GM23338 (cell line): ENCODE data around the gene PDSS2. TPM values are rescaled to one million over a fixed set of nuclear protein-coding genes. Genes with fewer than 3 reads are reported as not detected.

Experiments used
- ATAC-seq: fragments of 200-7000 bp; cut with Tn5 transposase; 3 replicates; pipeline ENCODE4 v1.9.1; 2020
- DNase-seq: peaks from one replicate; pipeline ENCODE4 v3.0.0-alpha.2; 2015; ENCODE audit warnings: low spot score
- H2AFZ ChIP-seq: fragments of 200-600 bp; sonication (generic); 2 replicates; pipeline ENCODE4 v1.8.0; 2016; ENCODE audit warnings: antibody characterized with exemption, mild to moderate bottlenecking, moderate library complexity
- H3F3A ChIP-seq: fragments of 200-600 bp; sonication (generic); replicated peaks from 2 replicates; pipeline ENCODE4 v1.8.0; 2017; ENCODE audit warnings: antibody characterized with exemption, mixed run types, low read depth
- H3K27ac ChIP-seq: fragments of 200-600 bp; sonication (generic); 2 replicates; pipeline ENCODE4 v1.6.1; 2016; ENCODE audit warnings: low read depth
- H3K27me3 ChIP-seq: fragments of 200-600 bp; sonication (generic); 2 replicates; pipeline ENCODE4 v1.8.0; 2016; ENCODE audit warnings: mild to moderate bottlenecking, mixed run types, moderate library complexity; ENCODE audit not compliant: insufficient read depth
- H3K36me3 ChIP-seq: fragments of 200-600 bp; sonication (generic); 2 replicates; pipeline ENCODE4 v1.8.0; 2016; ENCODE audit warnings: mild to moderate bottlenecking; ENCODE audit not compliant: insufficient read depth
- H3K4me1 ChIP-seq: fragments of 200-600 bp; sonication (generic); 2 replicates; pipeline ENCODE4 v1.8.0; 2016; ENCODE audit warnings: mild to moderate bottlenecking, moderate library complexity; ENCODE audit not compliant: insufficient read depth
- H3K4me2 ChIP-seq: fragments of 200-600 bp; sonication (generic); 2 replicates; pipeline ENCODE4 v1.7.1; 2017; ENCODE audit warnings: mixed run types
- H3K4me3 ChIP-seq: fragments of 200-600 bp; sonication (generic); 2 replicates; pipeline ENCODE4 v1.6.1; 2016; ENCODE audit warnings: mixed run types
- H3K79me2 ChIP-seq: fragments of 200-600 bp; sonication (generic); replicated peaks from 2 replicates; pipeline ENCODE4 v1.8.0; 2017; ENCODE audit warnings: mild to moderate bottlenecking; ENCODE audit not compliant: insufficient read depth
- H3K9me2 ChIP-seq: fragments of 200-600 bp; sonication (generic); 2 replicates; pipeline ENCODE4 v1.8.0; 2017; ENCODE audit not compliant: insufficient read depth
- H4K20me1 ChIP-seq: fragments of 200-600 bp; sonication (generic); replicated peaks from 2 replicates; pipeline ENCODE4 v1.8.0; 2017; ENCODE audit warnings: mild to moderate bottlenecking; ENCODE audit not compliant: insufficient read depth
- H3K27ac Mint-ChIP-seq: 2 replicates; pipeline ENCODE4 v1.8.0; 2020; ENCODE audit warnings: inconsistent platforms, mild to moderate bottlenecking, moderate library complexity, mixed read lengths
- H3K27me3 Mint-ChIP-seq: 3 replicates; pipeline ENCODE4 v1.8.0; 2022; ENCODE audit warnings: low read depth, mild to moderate bottlenecking, moderate library complexity, mixed read lengths, inconsistent platforms; ENCODE audit not compliant: insufficient read depth, poor library complexity
- H3K36me3 Mint-ChIP-seq: 3 replicates; pipeline ENCODE4 v1.8.0; 2021; ENCODE audit warnings: low read depth, mild to moderate bottlenecking, inconsistent platforms, moderate library complexity, mixed read lengths
- H3K4me1 Mint-ChIP-seq: 3 replicates; pipeline ENCODE4 v1.8.0; 2020; ENCODE audit warnings: mild to moderate bottlenecking, inconsistent platforms, mixed read lengths
- H3K4me3 Mint-ChIP-seq: 3 replicates; pipeline ENCODE4 v1.8.0; 2021; ENCODE audit warnings: moderate library complexity, mild to moderate bottlenecking, inconsistent platforms, mixed read lengths
- H3K9me3 Mint-ChIP-seq: 3 replicates; pipeline ENCODE4 v1.8.0; 2020; ENCODE audit warnings: moderate library complexity, mild to moderate bottlenecking, inconsistent platforms, mixed read lengths
- CREB1 ChIP-seq: fragments of 250-450 bp; sonication (Bioruptor Pico); IDR thresholded peaks from 2 replicates; pipeline ENCODE4 v1.5.0; 2020; ENCODE audit warnings: low read depth, mild to moderate bottlenecking, moderate library complexity
- EZH2 ChIP-seq: fragments of 200-600 bp; sonication (generic); IDR thresholded peaks from one replicate; pipeline ENCODE4 v1.8.0; 2017; ENCODE audit warnings: antibody characterized with exemption, mild to moderate bottlenecking, low read depth; ENCODE audit not compliant: unreplicated experiment
- NANOG ChIP-seq: IDR thresholded peaks from 2 replicates; pipeline ENCODE4 v1.6.1; 2016; ENCODE audit warnings: antibody characterized with exemption, borderline replicate concordance
- STAT1 ChIP-seq: IDR thresholded peaks from one replicate; pipeline ENCODE4 v1.6.1; 2016; ENCODE audit warnings: antibody characterized with exemption; ENCODE audit not compliant: unreplicated experiment
- ZNF114 ChIP-seq: fragments of 250-450 bp; sonication (Bioruptor Pico); IDR thresholded peaks from 2 replicates; pipeline ENCODE4 v1.5.0; 2020; ENCODE audit warnings: mild to moderate bottlenecking, moderate library complexity
- polyA plus RNA-seq: library from polyadenylated mRNA; unstranded; fragments of >200 nt; fragmentation: Nextera tagmentation; extraction: Ambion mirVana; gene quantifications from 2 replicates; pipeline ENCODE4 v1.2.1, GENCODE V29; 2016
- total RNA-seq: library from RNA; depleted of rRNA; stranded (reverse); fragments of >200 nt; shearing (Covaris generic); gene quantifications from 2 replicates; pipeline ENCODE4 v1.2.3, GENCODE V29; 2014
- TF ChIP-seq, protein P1 (sequence below), 2 experiments: fragments of 200-600 bp in 1 of 2; sonication (generic) in 1 of 2; conservative IDR thresholded peaks; 2 replicates each; pipeline versions ENCODE4 v1.5.1 to v1.6.1; 2016 to 2017; ENCODE audit warnings: antibody characterized with exemption in 2 of 2, low read depth in 2 of 2, mild to moderate bottlenecking in 2 of 2, moderate library complexity in 1 of 2
- TF ChIP-seq, protein P2 (sequence below): IDR thresholded peaks from one replicate; pipeline ENCODE4 v1.6.1; 2018; ENCODE audit warnings: antibody characterized with exemption; ENCODE audit not compliant: unreplicated experiment
- TF ChIP-seq, protein P3 (sequence below): fragments of 250-450 bp; sonication (Bioruptor Pico); IDR thresholded peaks from 2 replicates; pipeline ENCODE4 v1.5.0; 2020; ENCODE audit warnings: mild to moderate bottlenecking, moderate library complexity

The PDSS2 gene
- total and polyA plus RNA-seq, 2 experiments from 2014 or later = 7.3 to 16.7 TPM

DNA sequence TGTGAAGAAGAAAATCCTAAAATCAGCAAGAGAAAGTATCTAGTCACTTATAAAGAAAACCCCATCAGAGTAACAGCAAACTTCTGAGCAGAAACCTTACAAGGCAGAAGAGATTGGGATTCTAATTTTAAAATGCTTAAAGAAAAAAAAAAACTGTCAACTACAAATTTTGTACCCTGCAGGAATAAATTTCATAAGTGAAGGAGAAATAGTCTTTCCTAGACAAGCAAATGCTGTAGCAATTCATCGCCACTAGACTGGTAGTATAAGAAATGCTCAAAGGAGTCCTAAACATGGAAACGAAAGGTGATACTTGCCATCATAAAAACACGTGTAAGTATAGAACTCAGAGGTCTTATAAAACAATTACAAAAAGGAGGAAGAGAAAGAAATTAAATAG, 54.4 kb downstream of the PDSS2 start:
- H4K20me1 ChIP-seq = no peaks in the 10 kb centered on the region
- DNase-seq (no peak), ATAC-seq (no peak)
- peaks cover 17% of the 10 kb centered on the region for H3K4me1 ChIP-seq
- no peaks in the 10 kb centered on the region for H3F3A ChIP-seq
- no peaks in the 10 kb centered on the region for H3K27me3 ChIP-seq
- Mint-ChIP-seq H3K27me3 (peaks cover 2% of the 10 kb centered on the region), H3K27ac (no peak overlapping the region), H3K36me3 (peaks cover 34% of the 10 kb centered on the region), H3K9me3 (peaks cover 26% of the 10 kb centered on the region), H3K4me1 (peaks cover 23% of the 10 kb centered on the region), H3K4me3 (no peak overlapping the region)
- no peak overlapping the region for H2AFZ ChIP-seq
- TF ChIP-seq EZH2 (no peak), NANOG (no peak), CREB1 (no peak), STAT1 (no peak), ZNF114 (CRISPR knock-in tag) (no peak)
- TF ChIP-seq, protein P1, sequence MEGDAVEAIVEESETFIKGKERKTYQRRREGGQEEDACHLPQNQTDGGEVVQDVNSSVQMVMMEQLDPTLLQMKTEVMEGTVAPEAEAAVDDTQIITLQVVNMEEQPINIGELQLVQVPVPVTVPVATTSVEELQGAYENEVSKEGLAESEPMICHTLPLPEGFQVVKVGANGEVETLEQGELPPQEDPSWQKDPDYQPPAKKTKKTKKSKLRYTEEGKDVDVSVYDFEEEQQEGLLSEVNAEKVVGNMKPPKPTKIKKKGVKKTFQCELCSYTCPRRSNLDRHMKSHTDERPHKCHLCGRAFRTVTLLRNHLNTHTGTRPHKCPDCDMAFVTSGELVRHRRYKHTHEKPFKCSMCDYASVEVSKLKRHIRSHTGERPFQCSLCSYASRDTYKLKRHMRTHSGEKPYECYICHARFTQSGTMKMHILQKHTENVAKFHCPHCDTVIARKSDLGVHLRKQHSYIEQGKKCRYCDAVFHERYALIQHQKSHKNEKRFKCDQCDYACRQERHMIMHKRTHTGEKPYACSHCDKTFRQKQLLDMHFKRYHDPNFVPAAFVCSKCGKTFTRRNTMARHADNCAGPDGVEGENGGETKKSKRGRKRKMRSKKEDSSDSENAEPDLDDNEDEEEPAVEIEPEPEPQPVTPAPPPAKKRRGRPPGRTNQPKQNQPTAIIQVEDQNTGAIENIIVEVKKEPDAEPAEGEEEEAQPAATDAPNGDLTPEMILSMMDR (conservative IDR thresholded peaks at IDR 0.05; ENCODE audit: low read depth in 2 of 2) = no peak
- TF ChIP-seq, protein P2, sequence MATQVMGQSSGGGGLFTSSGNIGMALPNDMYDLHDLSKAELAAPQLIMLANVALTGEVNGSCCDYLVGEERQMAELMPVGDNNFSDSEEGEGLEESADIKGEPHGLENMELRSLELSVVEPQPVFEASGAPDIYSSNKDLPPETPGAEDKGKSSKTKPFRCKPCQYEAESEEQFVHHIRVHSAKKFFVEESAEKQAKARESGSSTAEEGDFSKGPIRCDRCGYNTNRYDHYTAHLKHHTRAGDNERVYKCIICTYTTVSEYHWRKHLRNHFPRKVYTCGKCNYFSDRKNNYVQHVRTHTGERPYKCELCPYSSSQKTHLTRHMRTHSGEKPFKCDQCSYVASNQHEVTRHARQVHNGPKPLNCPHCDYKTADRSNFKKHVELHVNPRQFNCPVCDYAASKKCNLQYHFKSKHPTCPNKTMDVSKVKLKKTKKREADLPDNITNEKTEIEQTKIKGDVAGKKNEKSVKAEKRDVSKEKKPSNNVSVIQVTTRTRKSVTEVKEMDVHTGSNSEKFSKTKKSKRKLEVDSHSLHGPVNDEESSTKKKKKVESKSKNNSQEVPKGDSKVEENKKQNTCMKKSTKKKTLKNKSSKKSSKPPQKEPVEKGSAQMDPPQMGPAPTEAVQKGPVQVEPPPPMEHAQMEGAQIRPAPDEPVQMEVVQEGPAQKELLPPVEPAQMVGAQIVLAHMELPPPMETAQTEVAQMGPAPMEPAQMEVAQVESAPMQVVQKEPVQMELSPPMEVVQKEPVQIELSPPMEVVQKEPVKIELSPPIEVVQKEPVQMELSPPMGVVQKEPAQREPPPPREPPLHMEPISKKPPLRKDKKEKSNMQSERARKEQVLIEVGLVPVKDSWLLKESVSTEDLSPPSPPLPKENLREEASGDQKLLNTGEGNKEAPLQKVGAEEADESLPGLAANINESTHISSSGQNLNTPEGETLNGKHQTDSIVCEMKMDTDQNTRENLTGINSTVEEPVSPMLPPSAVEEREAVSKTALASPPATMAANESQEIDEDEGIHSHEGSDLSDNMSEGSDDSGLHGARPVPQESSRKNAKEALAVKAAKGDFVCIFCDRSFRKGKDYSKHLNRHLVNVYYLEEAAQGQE = no peak
- TF ChIP-seq, protein P3, sequence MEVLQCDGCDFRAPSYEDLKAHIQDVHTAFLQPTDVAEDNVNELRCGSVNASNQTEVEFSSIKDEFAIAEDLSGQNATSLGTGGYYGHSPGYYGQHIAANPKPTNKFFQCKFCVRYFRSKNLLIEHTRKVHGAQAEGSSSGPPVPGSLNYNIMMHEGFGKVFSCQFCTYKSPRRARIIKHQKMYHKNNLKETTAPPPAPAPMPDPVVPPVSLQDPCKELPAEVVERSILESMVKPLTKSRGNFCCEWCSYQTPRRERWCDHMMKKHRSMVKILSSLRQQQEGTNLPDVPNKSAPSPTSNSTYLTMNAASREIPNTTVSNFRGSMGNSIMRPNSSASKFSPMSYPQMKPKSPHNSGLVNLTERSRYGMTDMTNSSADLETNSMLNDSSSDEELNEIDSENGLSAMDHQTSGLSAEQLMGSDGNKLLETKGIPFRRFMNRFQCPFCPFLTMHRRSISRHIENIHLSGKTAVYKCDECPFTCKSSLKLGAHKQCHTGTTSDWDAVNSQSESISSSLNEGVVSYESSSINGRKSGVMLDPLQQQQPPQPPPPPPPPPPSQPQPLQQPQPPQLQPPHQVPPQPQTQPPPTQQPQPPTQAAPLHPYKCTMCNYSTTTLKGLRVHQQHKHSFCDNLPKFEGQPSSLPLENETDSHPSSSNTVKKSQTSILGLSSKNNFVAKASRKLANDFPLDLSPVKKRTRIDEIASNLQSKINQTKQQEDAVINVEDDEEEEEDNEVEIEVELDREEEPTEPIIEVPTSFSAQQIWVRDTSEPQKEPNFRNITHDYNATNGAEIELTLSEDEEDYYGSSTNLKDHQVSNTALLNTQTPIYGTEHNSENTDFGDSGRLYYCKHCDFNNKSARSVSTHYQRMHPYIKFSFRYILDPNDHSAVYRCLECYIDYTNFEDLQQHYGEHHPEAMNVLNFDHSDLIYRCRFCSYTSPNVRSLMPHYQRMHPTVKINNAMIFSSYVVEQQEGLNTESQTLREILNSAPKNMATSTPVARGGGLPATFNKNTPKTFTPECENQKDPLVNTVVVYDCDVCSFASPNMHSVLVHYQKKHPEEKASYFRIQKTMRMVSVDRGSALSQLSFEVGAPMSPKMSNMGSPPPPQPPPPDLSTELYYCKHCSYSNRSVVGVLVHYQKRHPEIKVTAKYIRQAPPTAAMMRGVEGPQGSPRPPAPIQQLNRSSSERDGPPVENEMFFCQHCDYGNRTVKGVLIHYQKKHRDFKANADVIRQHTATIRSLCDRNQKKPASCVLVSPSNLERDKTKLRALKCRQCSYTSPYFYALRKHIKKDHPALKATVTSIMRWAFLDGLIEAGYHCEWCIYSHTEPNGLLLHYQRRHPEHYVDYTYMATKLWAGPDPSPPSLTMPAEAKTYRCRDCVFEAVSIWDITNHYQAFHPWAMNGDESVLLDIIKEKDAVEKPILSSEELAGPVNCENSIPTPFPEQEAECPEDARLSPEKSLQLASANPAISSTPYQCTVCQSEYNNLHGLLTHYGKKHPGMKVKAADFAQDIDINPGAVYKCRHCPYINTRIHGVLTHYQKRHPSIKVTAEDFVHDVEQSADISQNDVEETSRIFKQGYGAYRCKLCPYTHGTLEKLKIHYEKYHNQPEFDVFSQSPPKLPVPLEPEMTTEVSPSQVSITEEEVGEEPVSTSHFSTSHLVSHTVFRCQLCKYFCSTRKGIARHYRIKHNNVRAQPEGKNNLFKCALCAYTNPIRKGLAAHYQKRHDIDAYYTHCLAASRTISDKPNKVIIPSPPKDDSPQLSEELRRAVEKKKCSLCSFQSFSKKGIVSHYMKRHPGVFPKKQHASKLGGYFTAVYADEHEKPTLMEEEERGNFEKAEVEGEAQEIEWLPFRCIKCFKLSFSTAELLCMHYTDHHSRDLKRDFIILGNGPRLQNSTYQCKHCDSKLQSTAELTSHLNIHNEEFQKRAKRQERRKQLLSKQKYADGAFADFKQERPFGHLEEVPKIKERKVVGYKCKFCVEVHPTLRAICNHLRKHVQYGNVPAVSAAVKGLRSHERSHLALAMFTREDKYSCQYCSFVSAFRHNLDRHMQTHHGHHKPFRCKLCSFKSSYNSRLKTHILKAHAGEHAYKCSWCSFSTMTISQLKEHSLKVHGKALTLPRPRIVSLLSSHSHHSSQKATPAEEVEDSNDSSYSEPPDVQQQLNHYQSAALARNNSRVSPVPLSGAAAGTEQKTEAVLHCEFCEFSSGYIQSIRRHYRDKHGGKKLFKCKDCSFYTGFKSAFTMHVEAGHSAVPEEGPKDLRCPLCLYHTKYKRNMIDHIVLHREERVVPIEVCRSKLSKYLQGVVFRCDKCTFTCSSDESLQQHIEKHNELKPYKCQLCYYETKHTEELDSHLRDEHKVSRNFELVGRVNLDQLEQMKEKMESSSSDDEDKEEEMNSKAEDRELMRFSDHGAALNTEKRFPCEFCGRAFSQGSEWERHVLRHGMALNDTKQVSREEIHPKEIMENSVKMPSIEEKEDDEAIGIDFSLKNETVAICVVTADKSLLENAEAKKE (CRISPR knock-in tag) = no peak
- H3K4me3 ChIP-seq = no peak overlapping the region
- no peak overlapping the region for H3K4me2 ChIP-seq
- H3K9me2 ChIP-seq = no peaks in the 10 kb centered on the region
- H3K79me2 ChIP-seq = peaks cover 21% of the 10 kb centered on the region
- no peak overlapping the region for H3K27ac ChIP-seq
- no peaks in the 10 kb centered on the region for H3K36me3 ChIP-seq
